Stimulated activated CD8-positive, alpha-beta memory T cell treated with anti-CD3 and anti-CD28 coated beads, Interleukin-4, amount 100 ng/mL, for 24 hours (primary cell): Measurements from ENCODE around the gene DDAH2.

Experiments
- DNase-seq: peaks from one replicate; pipeline ENCODE4 v3.0.0-alpha.2; 2020; ENCODE audit warnings: low read depth

Gene DDAH2, protein sequence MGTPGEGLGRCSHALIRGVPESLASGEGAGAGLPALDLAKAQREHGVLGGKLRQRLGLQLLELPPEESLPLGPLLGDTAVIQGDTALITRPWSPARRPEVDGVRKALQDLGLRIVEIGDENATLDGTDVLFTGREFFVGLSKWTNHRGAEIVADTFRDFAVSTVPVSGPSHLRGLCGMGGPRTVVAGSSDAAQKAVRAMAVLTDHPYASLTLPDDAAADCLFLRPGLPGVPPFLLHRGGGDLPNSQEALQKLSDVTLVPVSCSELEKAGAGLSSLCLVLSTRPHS

DNA sequence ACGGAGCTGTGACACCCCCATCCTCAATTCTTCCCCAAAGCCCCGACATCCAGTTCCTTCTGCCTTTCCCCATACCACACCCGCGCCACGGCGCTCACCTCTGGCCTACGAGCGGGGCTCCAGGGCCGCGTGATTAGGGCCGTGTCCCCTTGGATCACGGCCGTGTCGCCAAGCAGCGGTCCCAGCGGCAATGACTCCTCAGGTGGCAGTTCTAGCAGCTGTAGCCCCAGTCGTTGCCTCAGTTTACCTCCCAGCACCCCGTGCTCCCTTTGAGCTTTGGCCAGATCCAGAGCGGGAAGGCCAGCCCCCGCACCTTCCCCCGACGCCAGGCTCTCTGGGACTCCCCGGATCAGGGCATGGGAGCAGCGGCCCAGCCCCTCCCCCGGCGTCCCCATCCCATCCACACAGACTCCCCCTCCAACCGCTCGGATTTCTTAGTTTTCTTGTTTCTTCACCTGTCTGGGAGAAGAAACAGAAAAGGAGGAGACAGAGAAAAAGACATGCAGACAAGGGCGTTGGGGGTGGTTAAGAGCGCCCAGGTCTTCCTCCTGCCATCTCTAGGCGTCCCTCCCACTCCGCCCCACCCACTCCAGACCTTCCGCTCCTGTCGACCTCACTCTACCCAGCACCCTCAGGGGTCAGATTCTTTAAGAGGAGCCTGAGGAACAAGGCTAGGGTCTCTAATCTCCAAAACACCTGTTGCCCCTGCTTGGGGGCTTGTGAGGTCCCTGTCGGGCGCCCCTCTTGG, at the start of gene DDAH2:
DDAH2 (minus strand) TSS at position 533 of the 748 bp plus-strand sequence; CDS start at position 395, 138 bp downstream.
- no peak for DNase-seq

DNA sequence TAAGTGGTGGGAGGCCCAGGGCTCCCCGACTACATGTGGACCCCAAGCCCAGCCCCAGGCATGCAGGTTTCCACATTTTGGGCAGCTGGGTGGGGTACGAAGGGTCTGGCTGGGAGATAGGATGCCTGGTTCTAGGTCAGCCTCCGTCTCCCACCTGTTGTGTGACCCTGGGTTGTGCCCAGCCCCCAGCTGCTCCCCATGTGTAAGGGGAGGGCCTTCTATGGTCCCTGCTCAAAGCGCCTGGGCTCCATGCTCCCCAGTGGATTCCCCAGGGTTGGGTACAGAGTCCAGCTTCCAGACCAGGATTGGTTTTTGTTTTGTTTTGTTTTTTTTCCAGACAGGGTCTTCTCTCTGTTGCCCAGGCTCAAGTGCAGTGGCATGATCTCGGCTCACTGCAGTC, 49.1 kb upstream of the DDAH2 start:
- DNase-seq: no peak

DNA sequence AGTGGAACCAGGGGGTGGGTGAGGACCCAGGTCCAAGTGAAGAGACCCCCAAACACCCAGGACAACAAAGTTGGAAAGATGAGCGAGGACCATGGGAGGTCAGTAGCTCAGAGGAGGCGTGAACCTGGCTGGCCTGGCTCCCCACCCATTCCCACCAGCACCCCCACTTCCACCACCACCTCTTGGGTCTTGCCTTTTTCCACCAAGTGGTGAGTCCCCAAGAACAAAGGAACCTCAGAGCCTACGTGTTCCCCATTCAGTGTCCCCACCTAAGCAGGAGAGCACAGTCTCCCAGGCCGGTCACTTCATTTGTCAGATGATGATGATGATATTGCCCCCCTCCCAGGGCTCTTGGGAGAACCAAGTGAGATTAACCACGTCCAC, 48.6 kb upstream of the DDAH2 start:
- DNase-seq: no peak

DNA sequence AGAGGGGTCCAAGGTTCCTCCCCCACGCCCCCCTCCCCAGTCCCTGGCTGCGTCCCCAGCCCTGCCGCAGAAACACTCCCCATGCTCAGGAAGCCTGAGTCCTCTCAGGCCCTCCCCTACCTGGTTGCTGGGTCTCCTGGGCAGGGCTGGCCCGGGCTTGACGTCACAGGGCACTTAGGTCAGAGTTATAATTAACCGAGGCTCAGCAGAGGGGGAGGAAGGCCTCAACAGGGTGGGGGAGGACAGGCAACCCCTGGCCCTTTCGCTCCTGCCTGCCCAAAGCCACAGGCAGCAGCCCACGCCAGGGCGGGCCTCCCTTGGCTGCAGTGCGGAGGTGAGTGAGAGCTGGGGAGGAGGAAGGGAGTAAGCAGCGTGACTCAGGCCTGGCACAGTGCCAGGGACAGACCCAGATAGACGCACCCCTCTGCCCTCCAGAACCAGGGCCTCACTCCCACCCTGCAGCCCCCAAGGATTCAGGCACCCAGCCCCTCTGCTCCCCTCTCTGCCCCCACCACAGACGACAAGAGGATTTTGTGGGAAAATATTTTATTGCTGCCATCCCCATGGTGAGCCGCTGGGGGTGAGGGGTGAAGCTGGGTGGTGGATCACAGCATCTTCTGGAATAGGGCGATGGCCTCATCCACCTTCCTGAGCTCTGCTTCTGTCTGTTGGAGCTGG, 48.0 kb upstream of the DDAH2 start, which contains the start of gene VWA7:
VWA7 (minus strand) TSS at position 340 of the 678 bp plus-strand sequence. CDS start 549 bp downstream, outside the sequence.
- peak; percentile 74 for DNase-seq

DNA sequence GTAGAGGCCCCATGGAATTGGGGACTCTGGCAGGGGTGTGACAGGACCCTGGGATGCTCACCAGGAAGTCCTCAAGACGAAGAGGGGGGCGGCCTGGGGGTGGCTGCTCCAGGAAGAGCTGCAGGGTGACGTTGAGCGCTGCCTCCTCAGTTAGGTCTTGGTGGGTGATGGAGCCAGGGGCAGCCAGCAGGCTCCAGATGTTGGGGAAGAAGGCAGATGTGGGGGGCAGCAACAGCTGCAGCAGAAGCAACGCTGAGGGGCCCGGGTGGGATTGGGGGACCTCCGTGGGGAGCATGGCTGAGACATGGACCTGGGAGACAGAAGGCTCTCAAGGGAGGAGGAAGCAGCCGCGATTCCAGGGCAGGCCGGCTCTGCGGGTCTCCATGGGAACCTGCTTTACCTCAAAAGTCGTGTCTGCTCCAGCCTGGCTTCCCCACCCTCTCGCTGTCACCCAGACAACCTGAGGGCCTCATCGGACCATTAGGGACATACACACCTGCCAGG, 47.4 kb upstream of the DDAH2 start:
- DNase-seq: no peak

DNA sequence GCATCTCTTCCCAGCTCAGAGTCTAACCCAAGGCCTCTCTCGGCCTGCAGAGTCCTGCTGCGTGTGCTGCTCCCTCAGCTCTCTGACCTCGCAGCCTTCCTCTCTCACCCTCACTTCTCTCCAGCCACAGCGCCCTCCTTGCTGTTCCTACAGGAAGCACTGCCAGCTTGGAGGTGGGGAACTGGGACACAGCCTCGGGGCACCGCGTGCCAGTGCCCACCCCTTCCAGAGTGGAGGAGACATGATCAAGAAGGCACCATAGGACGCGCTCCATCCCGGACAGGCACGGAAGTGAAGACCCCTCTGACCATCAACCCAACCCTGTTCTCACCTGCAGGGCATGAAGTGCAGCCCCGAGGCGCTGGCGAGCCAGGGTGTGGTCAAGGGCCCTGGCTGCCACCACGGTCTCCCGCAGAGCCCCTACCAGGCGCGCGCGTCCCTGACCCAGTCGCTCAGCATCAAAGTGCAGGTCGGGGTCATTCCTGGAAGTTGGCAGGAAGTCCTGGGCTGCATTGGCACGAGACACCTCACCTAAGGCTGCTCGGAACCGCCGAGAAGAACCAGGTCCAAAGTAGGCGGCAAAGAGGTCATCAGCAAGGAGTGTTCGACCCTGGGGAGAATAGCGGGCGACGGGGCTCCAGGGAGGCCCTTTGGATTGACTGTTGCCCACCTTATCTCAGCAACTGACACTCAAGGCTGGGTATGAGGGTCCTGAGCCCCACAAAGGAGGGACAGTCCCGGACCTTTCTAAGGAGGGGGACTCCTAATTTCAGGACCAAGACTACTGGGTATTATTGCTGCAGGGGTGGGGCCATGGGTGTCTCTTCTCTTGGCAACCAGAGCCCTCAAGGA, 46.8 kb upstream of the DDAH2 start:
- DNase-seq: no peak

DNA sequence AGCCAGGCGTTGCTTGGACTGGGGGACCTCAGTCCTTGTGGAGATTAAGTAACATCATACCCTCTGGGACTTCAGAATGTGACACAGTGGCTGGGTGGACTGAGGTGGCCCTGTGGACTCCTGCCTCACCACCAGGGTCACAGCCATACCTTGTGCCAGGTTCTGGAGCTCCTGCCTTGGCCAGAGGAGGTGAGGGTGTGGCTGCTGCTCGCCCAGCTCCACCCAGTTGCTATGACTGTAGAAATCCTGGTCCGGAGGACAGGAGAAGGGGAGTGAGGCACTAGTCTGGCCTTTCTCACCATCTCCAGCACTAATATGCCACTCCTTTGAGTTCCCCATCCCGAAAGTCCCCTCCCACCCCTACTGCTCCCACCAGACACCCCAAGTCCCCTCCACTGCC, 46.1 kb upstream of the DDAH2 start:
- DNase-seq: no peak

DNA sequence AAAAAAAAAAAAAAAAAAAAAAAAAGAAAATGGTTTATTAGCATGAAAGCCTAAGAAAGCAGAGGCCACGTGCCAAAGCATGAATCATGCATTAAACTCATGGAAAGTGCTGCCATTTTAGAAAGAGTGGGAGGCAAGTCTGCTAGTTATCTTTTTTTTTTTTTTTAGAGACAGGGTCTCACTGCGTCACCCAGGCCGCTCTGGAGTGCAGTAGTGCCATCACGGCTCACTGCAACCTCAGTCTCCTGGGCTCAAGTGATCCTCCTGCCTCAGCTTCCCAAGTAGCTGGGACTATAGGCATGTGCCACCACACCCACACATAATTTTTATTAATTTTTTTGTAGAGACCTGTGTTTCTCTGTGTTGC, 42.9 kb upstream of the DDAH2 start:
- no peak for DNase-seq

DNA sequence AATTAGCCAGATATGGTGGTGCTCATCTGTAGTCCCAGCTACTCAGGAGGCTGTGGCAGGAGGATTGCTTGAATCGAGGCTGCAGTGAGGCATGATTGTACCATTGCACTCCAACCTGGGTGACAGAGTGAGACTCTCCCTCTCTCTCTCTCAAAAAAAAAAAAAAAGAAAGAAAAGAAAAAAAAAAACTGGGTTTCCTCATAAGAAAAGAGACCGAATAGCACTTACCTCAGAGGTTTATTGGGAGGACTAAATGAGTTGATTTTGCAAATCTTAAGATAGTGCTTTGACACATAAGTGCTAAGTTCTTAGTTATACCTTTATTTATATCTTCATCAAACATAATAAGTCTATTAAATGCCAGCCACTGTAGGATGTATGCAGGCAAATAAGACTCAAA, 41.8 kb upstream of the DDAH2 start:
- DNase-seq: no peak

GRCh38 chr6:31769684-31770371, 40.7 kb upstream of the DDAH2 start:
- peak; percentile 66 for DNase-seq

DNA sequence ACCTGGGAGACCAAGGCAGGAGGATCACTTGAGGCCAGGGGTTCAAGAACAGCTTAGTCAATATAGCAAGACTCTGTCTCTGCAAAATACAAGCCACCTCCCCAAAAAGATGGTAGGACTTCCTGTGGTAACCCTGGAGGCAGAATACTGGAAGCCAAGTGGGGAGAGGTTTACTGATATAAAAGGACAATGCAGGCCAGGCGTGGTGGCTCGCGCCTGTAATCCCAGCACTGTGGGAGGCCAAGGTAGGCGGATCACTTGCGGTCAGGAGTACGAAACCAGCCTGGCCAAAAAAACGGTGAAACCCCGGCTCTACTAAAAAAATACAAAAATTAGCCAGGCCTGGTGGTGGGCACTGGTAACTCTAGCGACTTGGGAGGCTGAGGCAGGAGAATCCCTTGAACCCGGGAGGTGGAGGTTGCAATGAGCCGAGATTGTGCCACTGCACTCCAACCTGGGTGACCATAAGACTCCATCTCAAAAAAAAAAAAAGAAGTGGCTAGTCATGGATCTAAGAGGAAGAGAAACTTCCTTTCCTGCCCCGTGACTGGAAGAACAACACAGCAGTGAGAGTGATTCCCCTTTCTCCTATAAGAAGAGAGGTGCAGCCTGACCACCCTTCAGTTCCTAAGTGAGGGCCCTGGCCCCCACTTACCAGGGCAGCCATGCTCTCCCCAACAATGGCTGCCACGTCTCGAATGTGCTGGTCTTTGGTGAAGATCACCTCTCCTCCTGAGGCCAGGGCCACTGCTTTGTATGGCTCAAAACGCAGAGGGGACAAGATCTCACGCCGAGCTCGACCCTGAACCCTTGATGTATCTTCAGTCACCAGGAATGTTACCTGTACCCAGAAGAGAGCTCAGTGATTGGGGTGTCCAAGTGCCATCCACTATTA, 39.5 kb upstream of the DDAH2 start:
- DNase-seq: no peak

GRCh38 chr6:31767096-31767645, 38.1 kb upstream of the DDAH2 start:
- DNase-seq: no peak

GRCh38 chr6:31765910-31766794, 37.1 kb upstream of the DDAH2 start:
- DNase-seq: no peak

DNA sequence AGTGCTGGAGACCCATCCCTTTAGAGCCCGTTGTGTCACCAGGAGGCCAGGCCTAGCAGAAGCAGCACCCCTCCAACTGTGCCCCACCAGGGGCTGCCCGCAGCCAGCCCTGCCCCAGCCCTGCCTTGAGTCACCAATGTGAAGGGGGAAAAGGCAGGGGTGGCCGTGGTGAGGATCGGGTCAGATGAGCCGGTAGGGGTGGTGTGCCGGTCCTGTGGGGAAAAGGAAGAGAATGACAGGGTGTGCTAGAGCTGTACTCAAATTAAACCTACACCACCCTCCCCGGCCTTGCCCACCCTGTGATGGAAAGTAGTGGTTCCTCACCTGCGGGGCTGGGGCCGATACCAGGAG, 36.4 kb upstream of the DDAH2 start:
- DNase-seq: no peak

DNA sequence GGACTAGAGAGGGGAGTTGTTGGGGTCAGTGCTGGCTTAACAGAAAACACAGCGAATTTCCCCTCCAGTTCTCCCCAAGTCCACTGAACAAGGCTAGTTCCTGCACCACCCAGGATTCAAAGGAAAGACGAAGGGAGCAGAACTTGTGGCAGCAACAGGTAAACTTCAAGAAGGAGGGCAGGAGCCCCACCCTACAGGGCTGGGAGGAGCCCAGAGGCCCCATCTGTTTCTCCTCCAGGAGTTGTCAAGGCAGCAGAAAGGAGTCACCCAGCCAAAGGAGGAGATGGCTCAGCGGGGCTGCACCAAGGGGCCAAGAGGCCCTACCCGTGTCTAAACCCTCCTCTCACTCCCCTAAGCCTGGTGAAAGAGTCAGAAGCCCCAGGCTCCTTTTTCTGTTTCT, 35.1 kb upstream of the DDAH2 start:
- DNase-seq: no peak

DNA sequence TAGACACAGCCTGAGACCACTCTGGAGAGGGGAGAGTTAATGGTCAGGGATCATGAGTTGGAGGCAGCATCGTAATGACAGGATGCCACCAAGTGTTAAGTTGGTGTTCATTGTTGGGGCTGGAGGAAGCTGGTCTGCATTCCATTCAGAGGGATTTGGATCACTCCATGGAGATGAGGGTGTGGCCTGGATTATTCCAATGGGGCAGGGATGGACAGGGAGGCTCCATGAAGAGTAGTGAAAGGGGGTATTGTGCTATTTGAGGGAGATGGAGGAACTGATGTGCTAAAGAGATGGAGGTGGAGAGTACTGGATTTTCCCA, 34.5 kb upstream of the DDAH2 start:
- DNase-seq: no peak

DNA sequence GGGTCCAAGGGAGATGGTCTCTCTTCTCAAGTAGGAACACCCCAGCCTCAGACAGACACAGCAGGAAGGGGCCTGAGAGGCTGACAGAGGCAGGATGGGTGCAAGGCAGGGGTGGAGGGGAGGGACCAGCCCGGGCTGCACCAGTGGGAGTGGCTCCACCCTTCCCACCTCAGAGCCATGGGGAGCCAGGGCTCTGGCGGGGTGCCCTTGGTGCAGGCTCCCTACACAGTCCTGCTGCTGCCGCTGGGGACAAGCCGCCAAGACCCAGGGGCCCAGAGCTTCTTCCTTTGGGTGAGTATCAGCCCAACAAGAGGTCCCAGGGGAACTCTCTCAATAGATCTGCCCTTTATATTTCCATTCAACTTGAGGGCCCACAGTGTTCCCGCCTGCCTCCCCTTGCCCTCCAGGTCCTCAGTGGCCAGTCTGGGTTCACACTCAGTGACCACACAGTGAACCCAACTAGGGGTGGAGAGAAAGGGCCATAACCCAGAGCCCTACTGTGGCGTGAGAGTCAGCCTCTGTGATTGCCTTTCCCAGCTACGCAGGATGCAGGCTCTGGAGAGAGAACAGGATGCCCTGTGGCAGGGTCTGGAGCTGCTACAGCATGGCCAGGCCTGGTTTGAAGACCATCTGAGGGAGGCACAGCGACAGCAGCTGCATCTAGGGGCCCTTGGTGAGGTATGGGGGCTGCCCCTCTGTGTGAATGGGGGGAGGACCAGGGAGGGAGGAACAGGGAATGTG, 33.9 kb upstream of the DDAH2 start:
- no peak for DNase-seq

DNA sequence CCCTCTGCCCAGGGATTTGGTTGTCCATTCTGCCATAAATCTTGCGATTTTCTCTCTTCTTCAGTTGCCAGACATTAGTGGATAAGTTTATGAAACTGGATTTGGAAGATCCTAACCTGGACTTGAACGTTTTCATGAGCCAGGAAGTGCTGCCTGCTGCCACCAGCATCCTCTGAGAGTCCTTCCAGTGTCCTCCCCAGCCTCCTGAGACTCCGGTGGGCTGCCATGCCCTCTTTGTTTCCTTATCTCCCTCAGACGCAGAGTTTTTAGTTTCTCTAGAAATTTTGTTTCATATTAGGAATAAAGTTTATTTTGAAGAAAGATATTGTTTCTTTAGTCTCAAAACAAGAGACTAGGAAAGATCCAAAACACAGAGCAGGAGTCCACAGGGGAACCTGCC, 33.3 kb upstream of the DDAH2 start, which contains the start of gene SAPCD1:
SAPCD1 (plus strand) TSS at position 301 of the 400 bp plus-strand sequence. CDS start 399 bp downstream, outside the sequence.
- no peak for DNase-seq
